K562 (cell line): ENCODE measurements around the gene ATM. TPM values are rescaled to one million over a fixed set of nuclear protein-coding genes. Genes with fewer than 3 reads are reported as not detected.

Experiments
- C11orf30 ChIP-seq: fragments of 450-650 bp; IDR thresholded peaks from 2 replicates; pipeline ENCODE4 v1.6.1; 2016; ENCODE audit warnings: low read depth, mild to moderate bottlenecking
- CC2D1A ChIP-seq: fragments of 450-650 bp; IDR thresholded peaks from 2 replicates; pipeline ENCODE4 v1.6.1; 2017; ENCODE audit warnings: mild to moderate bottlenecking
- FOXJ3 ChIP-seq: sonication (generic); formaldehyde crosslinking; IDR thresholded peaks from 2 replicates; pipeline ENCODE4 v1.4.0; 2020; ENCODE audit warnings: mild to moderate bottlenecking, missing genetic modification reagents
- FOXP1 ChIP-seq: sonication (generic); formaldehyde crosslinking; IDR thresholded peaks from 2 replicates; pipeline ENCODE4 v1.8.0; 2022; ENCODE audit warnings: mild to moderate bottlenecking, missing genetic modification reagents
- ZZZ3 ChIP-seq: fragments of 450-650 bp; IDR thresholded peaks from 2 replicates; pipeline ENCODE4 v1.6.1; 2016; ENCODE audit warnings: antibody characterized with exemption, mild to moderate bottlenecking, moderate library complexity
- polyA plus RNA-seq, 8 experiments: library from polyadenylated mRNA; depleted of rRNA in 4 of 8; stranded (reverse) in 5 of 8; unstranded in 3 of 8; fragments of >200 nt; fragmentation: Nextera tagmentation in 2 of 8; fragmentation: Illumina TruSeq in 1 of 8; extraction: Ambion mirVana in 2 of 8; extraction: Trizol in 1 of 8; gene quantifications; 2 replicates each; pipeline versions ENCODE4 v1.2.1 to v1.2.3, GENCODE V29; 2011 to 2014; ENCODE audit warnings: inconsistent platforms in 1 of 8, missing spikeins in 1 of 8
- total RNA-seq, 7 experiments: library from RNA; depleted of rRNA in 6 of 7; stranded (reverse); fragments of >200 nt in 6 of 7; fragmentation: Illumina TruSeq in 2 of 7; extraction: Trizol in 2 of 7; gene quantifications; 2 replicates each; pipeline versions ENCODE4 v1.2.1 to v1.2.3, GENCODE V29; 2011 to 2021; ENCODE audit warnings: low replicate concordance in 1 of 7
- TF ChIP-seq, protein P1 (sequence below), 2 experiments: fragments of 450-650 bp; IDR thresholded peaks; 2 replicates each; pipeline ENCODE4 v1.6.1; 2018; ENCODE audit warnings: mild to moderate bottlenecking in 2 of 2, low read depth in 1 of 2; ENCODE audit not compliant: partially characterized antibody in 2 of 2
- TF ChIP-seq, protein P2 (sequence below), 2 experiments: fragments of 450-650 bp in 1 of 2; sonication (generic) in 1 of 2; formaldehyde crosslinking in 1 of 2; IDR thresholded peaks; 2 replicates each; pipeline versions ENCODE4 v1.7.1 to v1.9.0; 2016 to 2022; ENCODE audit warnings: inconsistent platforms in 1 of 2, mild to moderate bottlenecking in 1 of 2, missing genetic modification reagents in 1 of 2
- TF ChIP-seq, protein P3 (sequence below): sonication (generic); formaldehyde crosslinking; IDR thresholded peaks from 2 replicates; pipeline ENCODE4 v1.8.0; 2022; ENCODE audit warnings: mild to moderate bottlenecking, missing genetic modification reagents, borderline replicate concordance
- TF ChIP-seq, protein P4 (sequence below): IDR thresholded peaks from 3 replicates; pipeline ENCODE4 v1.6.1; 2011; ENCODE audit warnings: borderline replicate concordance, mild to moderate bottlenecking, moderate library complexity; ENCODE audit not compliant: insufficient read length; ENCODE audit errors: extremely low read depth

ATM gene
- total and polyA plus RNA-seq, 9 of the 15 experiments (the other 6 are each of a cell fraction or from before 2014, with no cell fraction given): 8.3 to 46.8 (median 26.2) TPM

DNA sequence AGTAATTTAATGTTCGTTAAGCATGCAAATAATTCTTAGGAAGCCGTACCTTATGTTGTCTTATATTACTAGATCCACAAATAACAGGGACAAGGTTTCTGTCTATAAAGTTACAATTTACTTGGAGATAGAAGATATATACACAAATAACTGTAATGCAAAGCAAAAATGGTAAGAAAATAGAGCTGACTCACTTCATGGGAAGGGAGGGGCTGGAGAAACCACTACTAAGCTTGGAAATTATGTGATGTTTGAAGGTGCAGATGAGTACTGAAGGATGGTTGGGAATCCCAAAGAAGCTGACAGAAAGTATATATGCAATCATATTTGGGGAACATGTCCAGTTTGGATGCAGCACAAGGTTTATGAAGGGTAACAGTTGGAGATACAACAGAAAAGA is 4.4 kb upstream of the ATM start (continued):
- TF ChIP-seq ZZZ3 (no peak), CC2D1A (no peak), FOXJ3 (CRISPR knock-in tag) (no peak), C11orf30 (peak; percentile 80), FOXP1 (CRISPR knock-in tag) (no peak)
- TF ChIP-seq, protein P1, sequence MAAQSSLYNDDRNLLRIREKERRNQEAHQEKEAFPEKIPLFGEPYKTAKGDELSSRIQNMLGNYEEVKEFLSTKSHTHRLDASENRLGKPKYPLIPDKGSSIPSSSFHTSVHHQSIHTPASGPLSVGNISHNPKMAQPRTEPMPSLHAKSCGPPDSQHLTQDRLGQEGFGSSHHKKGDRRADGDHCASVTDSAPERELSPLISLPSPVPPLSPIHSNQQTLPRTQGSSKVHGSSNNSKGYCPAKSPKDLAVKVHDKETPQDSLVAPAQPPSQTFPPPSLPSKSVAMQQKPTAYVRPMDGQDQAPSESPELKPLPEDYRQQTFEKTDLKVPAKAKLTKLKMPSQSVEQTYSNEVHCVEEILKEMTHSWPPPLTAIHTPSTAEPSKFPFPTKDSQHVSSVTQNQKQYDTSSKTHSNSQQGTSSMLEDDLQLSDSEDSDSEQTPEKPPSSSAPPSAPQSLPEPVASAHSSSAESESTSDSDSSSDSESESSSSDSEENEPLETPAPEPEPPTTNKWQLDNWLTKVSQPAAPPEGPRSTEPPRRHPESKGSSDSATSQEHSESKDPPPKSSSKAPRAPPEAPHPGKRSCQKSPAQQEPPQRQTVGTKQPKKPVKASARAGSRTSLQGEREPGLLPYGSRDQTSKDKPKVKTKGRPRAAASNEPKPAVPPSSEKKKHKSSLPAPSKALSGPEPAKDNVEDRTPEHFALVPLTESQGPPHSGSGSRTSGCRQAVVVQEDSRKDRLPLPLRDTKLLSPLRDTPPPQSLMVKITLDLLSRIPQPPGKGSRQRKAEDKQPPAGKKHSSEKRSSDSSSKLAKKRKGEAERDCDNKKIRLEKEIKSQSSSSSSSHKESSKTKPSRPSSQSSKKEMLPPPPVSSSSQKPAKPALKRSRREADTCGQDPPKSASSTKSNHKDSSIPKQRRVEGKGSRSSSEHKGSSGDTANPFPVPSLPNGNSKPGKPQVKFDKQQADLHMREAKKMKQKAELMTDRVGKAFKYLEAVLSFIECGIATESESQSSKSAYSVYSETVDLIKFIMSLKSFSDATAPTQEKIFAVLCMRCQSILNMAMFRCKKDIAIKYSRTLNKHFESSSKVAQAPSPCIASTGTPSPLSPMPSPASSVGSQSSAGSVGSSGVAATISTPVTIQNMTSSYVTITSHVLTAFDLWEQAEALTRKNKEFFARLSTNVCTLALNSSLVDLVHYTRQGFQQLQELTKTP (IDR thresholded peaks at IDR 0.05; ENCODE audit: low read depth in 1 of 2, partially characterized antibody in 2 of 2): no peak
- TF ChIP-seq, protein P2, sequence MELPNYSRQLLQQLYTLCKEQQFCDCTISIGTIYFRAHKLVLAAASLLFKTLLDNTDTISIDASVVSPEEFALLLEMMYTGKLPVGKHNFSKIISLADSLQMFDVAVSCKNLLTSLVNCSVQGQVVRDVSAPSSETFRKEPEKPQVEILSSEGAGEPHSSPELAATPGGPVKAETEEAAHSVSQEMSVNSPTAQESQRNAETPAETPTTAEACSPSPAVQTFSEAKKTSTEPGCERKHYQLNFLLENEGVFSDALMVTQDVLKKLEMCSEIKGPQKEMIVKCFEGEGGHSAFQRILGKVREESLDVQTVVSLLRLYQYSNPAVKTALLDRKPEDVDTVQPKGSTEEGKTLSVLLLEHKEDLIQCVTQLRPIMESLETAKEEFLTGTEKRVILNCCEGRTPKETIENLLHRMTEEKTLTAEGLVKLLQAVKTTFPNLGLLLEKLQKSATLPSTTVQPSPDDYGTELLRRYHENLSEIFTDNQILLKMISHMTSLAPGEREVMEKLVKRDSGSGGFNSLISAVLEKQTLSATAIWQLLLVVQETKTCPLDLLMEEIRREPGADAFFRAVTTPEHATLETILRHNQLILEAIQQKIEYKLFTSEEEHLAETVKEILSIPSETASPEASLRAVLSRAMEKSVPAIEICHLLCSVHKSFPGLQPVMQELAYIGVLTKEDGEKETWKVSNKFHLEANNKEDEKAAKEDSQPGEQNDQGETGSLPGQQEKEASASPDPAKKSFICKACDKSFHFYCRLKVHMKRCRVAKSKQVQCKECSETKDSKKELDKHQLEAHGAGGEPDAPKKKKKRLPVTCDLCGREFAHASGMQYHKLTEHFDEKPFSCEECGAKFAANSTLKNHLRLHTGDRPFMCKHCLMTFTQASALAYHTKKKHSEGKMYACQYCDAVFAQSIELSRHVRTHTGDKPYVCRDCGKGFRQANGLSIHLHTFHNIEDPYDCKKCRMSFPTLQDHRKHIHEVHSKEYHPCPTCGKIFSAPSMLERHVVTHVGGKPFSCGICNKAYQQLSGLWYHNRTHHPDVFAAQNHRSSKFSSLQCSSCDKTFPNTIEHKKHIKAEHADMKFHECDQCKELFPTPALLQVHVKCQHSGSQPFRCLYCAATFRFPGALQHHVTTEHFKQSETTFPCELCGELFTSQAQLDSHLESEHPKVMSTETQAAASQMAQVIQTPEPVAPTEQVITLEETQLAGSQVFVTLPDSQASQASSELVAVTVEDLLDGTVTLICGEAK (IDR thresholded peaks at IDR 0.05): no peak
- TF ChIP-seq, protein P2 (CRISPR knock-in tag; IDR thresholded peaks at IDR 0.05): no peak
- TF ChIP-seq, protein P3, sequence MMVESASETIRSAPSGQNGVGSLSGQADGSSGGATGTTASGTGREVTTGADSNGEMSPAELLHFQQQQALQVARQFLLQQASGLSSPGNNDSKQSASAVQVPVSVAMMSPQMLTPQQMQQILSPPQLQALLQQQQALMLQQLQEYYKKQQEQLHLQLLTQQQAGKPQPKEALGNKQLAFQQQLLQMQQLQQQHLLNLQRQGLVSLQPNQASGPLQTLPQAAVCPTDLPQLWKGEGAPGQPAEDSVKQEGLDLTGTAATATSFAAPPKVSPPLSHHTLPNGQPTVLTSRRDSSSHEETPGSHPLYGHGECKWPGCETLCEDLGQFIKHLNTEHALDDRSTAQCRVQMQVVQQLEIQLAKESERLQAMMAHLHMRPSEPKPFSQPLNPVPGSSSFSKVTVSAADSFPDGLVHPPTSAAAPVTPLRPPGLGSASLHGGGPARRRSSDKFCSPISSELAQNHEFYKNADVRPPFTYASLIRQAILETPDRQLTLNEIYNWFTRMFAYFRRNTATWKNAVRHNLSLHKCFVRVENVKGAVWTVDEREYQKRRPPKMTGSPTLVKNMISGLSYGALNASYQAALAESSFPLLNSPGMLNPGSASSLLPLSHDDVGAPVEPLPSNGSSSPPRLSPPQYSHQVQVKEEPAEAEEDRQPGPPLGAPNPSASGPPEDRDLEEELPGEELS (CRISPR knock-in tag): no peak
- TF ChIP-seq, protein P4, sequence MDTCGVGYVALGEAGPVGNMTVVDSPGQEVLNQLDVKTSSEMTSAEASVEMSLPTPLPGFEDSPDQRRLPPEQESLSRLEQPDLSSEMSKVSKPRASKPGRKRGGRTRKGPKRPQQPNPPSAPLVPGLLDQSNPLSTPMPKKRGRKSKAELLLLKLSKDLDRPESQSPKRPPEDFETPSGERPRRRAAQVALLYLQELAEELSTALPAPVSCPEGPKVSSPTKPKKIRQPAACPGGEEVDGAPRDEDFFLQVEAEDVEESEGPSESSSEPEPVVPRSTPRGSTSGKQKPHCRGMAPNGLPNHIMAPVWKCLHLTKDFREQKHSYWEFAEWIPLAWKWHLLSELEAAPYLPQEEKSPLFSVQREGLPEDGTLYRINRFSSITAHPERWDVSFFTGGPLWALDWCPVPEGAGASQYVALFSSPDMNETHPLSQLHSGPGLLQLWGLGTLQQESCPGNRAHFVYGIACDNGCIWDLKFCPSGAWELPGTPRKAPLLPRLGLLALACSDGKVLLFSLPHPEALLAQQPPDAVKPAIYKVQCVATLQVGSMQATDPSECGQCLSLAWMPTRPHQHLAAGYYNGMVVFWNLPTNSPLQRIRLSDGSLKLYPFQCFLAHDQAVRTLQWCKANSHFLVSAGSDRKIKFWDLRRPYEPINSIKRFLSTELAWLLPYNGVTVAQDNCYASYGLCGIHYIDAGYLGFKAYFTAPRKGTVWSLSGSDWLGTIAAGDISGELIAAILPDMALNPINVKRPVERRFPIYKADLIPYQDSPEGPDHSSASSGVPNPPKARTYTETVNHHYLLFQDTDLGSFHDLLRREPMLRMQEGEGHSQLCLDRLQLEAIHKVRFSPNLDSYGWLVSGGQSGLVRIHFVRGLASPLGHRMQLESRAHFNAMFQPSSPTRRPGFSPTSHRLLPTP: no peak
